NCI-H748 (cell line): Measurements from ENCODE around the gene EIF4E1B.

Source experiments
- DNase-seq: peaks from one replicate; lab custom pipeline; 2025; ENCODE audit not compliant: unreplicated experiment; lab: John Stamatoyannopoulos, UW

The EIF4E1B gene

GRCh38 chr5:176662371-176663333 is 32.2 kb downstream of the EIF4E1B start:
- no peak for DNase-seq

DNA sequence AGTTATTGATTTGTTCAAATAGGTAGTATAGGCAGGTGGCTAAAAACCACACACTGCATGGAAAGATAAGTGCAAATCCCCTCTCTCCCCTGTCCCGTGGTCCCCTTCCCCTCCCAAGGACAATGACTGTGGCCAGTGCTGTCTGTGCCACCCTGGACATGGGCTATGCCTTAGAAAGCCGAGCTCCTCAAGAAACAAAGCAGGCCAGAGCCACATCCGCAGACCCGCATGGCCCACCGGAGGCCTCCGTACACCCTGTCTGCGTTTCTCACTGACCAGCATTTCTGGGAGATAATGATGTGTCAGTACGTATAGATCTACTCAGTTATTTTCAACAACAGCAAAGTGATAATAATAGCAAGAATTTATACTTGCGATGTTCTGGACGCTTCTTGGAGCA is 33.1 kb downstream of the EIF4E1B start:
- no peak for DNase-seq

GRCh38 chr5:176664479-176664878 is 34.0 kb downstream of the EIF4E1B start:
- DNase-seq, result no peak

GRCh38 chr5:176664886-176665285 is 34.4 kb downstream of the EIF4E1B start:
- no peak for DNase-seq

- DNase-seq, result no peak
These were observed 35.0 kb downstream of the EIF4E1B start for GRCh38 chr5:176665517-176665916.

DNA sequence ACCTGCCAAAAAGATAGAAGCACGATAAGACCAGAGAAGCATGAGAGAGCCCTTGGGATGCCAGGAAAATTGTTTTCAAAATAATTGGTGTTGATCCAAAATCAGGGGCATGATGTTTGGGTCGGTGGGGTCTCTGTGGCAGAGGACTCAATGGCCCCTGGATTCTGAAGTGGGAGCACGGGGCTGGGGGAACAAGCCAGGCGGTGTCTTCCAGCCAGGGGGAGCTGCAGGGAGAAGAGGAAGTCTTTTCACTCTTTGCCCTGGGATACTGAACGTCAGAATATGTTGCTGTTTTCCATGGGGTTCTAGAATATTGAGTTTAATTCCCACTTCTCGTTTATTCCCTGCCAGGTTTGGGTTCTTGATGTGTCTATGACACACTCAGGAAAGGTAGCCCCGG is 37.2 kb downstream of the EIF4E1B start:
- no peak for DNase-seq

GRCh38 chr5:176670449-176670848 is 40.0 kb downstream of the EIF4E1B start:
- no peak for DNase-seq

- no peak for DNase-seq
These were observed 40.9 kb downstream of the EIF4E1B start for GRCh38 chr5:176671399-176671798.

DNA sequence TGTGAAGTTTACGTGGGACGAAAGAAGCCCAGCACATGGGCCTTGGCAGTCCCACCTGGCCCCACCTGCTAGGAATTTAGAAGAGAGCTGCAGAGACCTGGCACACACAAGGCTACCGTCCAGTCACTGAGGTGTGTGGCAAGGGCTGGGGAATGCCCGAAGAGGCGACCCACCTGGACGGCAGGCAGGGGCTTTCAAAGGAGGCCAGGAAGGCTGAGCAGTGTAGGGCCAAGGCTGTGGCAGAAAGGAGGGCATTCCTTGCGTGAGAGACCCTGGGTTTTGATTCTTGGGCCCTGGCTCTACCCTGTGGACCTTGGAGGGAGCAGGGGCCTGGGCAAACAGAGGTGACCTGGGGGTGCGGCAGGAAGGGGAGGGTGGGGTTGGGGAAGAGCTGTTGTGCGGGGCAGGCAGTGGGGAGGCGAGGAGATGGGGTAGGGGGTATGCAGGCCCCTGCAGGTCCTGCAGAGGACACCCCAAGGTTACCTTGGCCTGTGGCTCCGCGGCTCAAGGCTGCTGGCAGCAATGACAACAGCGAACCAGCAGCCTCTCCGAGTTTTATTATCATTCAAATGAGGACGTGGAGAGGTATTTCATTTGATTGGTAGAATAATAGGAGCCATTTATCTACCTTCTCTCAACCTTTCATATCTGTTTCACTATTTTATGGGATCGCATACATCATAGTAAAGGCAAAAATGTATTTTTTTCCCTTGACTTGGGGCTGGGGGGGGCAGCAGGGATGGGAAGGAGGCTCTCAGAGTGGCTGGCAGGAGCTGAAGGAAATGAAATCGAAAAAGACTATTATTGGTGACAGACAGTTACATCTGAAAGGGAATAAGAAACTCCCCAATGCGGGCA is 41.6 kb downstream of the EIF4E1B start:
- no peak for DNase-seq

DNA sequence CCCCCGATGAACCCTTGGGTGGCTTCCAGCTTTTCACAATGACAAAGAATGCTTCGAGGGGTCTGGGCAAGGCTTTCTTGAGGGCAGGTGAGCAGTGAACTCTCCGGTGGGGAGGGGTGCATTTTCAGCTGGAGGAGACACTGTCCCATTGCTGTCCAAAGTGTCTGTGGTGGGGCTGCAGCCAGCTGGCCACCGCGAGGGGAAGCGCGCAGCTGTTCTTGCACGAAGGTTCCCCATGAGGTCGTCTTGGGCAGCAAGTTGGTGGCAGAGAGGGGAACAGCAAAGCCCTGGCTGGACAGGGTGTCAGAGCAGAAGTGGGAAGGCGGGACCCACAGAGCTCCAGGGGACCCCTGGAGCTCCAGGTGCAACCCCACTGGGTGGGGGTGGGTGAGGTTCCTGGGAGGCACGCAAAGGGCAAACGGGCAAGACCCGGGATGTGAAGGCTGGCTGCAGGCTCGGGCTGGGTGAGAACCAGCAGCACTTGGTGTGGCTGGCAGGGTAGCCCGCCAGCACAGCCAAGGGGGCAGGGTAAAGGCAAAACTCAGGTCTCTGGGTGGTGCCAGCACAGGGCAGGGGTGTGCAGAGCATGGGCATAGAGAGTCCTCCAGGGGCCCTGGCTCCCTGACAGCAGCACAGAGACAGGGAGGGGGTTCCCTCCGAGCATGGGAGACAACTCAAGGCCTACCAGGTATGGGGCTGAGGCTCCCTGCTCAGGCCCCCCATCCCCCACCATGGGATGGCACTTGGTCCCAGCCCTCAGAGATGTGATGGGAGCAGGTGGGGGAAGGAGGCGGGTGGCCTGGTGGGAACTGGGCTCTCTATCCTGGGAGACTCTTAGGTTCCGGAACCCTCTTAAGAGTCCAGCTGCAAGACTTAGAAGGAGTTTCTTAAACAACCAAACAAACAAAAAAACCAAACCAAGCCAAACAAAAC is 43.4 kb downstream of the EIF4E1B start:
- no peak for DNase-seq

DNA sequence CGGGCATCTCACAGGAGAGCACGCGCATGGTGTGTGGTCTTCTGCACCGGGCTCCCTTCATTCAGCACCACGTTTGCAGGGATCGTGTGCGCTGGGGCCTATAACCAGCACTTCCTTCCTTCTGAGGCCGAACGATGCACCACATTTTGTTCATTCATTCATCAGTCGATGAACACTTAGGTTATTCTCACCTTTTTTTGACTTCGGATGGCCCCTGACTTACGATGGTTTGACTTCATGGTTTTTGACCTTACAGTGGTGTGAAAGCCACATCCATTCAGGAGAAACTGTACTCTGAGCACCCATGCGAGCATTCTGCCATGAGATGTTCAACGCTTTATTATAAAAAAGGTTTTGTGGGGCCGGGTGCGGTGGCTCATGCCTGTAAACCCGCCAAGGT is 44.3 kb downstream of the EIF4E1B start:
- no peak for DNase-seq

DNA sequence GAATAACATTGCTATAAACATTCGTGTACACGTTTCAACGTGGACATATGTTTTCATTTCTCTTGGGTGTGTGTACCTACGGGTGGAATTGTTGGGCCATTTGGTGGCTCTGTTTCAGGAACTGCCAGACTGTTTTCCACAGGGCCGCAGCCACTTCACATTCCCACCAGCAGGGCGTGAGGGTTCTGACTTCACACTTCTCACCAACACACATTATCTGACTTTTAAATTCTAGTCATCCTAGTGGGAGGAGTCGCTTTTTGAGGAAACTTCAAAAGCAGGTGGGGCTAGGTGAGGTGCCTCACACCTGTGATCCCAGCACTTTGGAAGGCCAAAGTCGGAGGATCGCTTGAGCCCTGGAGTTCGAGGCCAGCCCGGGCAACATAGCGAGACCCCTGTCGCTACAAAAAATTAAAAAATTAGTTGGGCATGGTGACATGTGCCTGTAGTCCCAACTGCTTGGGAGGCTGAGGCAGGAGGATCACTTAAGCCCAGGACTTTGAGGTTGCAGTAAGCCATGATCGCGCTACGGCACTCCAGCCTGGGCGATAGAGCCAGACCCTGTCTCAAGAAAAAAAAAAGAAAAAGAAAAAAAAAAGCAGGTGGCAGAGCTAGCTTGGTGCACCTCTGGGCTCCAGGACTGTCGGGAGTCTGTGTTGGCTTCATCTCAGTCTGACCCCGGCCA is 45.3 kb downstream of the EIF4E1B start:
- no peak for DNase-seq

DNA sequence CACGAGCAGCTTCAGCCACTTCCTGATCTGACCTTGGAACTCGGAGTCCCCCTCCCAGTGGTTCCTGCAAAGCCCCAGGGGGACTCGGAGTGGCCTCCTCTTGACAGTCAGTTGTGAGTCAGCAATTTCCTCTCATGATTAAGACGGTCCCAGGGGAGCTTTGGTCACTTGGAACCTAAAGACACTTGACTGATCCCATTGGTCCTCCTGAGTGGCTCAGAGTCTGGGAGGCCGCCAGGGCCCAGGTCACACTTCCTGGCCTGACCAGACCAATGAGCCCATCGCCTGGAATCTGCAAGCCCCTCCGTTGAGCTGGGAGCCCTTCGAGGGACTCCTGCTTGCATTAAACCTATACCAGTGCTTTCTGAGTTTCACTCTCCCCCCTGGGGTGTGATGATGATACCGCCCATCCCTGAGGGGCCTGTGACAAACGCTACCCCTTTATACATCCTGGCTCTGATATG is 45.9 kb downstream of the EIF4E1B start:
- no peak for DNase-seq

DNA sequence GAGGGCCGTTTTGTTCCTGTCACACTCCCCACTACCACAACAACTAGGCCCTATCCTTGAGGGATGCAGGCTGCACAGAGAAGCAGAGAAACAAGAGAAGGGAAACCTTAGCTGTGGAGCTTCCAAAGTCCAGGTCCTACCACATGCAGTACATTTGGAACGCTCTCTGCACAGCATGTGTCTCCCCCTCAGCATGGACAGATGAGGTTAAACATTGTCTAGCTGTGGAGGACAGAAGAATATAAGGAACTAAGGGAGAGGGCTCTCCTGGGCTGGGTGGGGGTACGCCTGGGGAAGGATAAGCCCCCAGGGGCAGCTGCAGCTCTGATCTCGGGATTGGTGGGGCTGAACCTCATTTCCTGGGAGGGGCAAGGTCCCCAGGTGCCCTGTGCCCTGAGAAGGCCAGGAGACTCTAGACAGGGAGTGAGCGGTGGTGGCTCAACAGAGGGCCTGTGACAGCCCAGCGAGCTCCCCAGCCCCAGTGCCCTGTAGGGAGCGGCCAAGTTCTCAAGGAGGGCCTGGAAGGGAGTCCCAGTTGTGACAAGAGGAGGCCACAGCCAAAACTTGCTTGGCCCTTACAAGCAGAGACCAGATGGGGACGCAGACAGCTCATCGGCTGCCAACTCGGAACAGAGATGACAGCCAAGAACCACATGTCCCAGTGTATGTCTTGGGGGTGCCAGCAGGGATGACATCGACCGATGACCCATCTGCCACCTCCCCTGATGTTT is 46.9 kb downstream of the EIF4E1B start:
- DNase-seq, result no peak

DNA sequence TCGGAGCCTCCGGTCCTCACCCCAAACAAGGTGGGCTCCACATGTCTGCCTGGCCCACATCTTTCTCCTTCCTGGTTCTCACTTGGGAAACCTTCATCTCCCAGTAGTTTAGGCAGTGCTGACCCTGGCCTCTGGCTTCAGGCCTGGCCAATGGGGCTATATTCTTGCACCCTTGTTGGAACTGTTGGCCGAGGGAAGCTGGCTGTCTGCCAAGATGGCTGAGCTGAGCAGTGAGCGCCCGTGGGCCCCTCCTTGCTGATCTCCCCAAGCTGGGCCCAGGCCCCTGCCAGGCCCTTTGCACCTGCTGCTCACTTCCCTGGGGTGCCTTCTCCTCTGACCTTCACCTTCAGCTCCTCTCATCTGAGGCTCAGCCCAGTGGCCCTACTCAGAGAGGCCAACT is 48.1 kb downstream of the EIF4E1B start:
- DNase-seq, result no peak

DNA sequence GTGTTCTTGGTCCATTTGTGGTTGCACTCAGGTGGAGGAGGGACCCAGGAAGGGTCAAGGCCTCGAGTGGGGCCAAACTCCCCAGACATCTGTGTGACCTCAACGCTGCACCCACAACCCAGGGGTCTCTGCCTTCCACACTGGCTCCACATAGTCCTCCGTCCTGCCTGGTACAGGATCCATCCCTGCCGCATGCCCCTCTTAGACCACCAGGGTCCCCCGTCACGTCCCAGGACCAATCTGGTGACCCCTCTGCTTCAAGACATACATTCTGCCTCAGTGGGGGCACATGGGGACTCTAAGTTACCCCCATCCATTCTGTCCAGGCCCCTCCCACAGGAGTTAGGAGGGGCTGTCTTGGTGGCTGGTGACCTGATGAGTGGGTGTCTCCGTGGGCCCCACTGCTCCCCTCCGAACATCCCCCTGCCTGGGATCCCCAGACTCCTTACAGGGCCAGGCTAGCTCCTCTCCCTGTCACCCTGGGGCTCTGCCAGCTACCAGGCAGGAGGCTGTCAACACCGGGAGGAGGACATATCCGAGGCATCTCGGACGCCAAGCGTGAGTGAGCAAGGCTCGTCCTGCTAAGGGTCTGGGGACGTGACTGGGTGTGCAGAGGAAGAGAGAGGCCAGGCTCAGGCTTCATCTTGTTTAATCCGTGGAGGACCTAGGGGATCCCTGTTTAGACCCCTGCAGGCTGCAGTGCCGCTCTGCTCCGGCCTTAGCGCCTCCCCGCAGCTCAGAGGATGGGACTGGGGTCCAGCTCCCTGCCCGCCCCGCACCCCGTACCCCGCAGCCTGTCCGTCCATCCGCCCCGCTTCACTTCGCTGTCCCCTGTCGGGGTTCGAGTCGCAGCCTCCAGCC is 49.1 kb downstream of the EIF4E1B start:
- no peak for DNase-seq

DNA sequence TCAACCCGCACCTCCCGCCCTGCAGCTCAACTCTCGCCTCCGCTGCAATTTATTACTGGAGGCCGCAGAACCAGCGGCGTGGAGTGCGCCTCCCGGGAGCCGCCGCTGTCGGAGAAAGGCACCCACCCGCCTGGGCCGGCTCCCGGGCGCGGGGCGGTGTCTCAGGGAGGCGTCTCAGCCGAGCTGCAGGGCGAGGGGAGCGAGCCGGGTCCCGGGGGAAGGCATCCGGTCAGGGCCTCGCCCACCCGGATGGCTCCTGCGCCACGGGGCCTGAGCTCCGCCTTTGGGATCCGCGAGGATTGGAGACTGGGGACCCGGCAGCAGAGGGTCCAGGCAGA is 49.7 kb downstream of the EIF4E1B start:
- DNase-seq, result no peak

- DNase-seq, result no peak
These were observed 51.6 kb downstream of the EIF4E1B start for GRCh38 chr5:176682016-176682531.
